Measurements from ENCODE around the gene TSNAXIP1. TPM values are rescaled to one million over a fixed set of nuclear protein-coding genes. Genes with fewer than 3 reads are reported as not detected.

TSNAXIP1 gene
- polyA plus RNA-seq, 3 donors: 0.23 TPM; not detected in 2

DNA sequence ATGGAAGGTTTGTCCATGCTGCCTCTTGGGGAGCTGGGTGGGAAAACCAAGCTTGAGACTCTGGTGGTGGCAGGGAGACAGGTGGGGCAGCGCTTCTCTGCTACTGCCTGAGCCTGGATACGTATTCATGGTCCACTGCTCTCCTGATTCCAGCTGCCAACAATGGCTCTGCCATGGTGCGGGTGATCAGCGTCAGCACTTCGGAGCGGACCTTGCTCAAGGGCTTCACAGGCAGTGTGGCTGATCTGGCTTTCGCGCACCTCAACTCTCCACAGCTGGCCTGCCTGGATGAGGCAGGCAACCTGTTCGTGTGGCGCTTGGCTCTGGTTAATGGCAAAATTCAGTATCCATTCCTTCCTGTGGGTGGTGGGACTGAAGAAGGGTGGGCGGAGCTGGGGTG, 70.4 kb downstream of the TSNAXIP1 start:
- peaks cover 39% of the 10 kb centered on the region for H3K79me2 ChIP-seq (ENCODE audit: insufficient read depth, low read length)
- Mint-ChIP-seq H3K4me3 (no peak overlapping the region), H3K9me3 (no peaks in the 10 kb centered on the region), H3K27me3 (ENCODE audit: low read depth in 3 of 3) (peaks cover 0 to 2% (median 0%) of the 10 kb centered on the region in 3 donors), H3K4me1 (peaks cover 29% of the 10 kb centered on the region), H3K27ac (peak overlapping the region in 3 of 7 donors; percentile 21 to 81 (median 34)), H3K36me3 (peaks cover 63 to 70% of the 10 kb centered on the region in 2 donors)
- peaks cover 65 to 70% of the 10 kb centered on the region in 2 donors for H3K36me3 ChIP-seq (replicated peaks in 1 of 2; ENCODE audit: control insufficient read depth in 1 of 2, insufficient read depth in 2 of 2, low read length in 2 of 2)
- no peaks in the 10 kb centered on the region for H3K27me3 ChIP-seq (ENCODE audit: control insufficient read depth in 2 of 2, insufficient read depth in 2 of 2, low read length in 2 of 2)
- no peak overlapping the region for H2AFZ ChIP-seq (ENCODE audit: insufficient read depth, low read depth, low read length, poor library complexity, severe bottlenecking)
- DNase-seq: no peak
- H3K4me3 ChIP-seq (replicated peaks in 1 of 3; ENCODE audit: low read depth in 2 of 3, low read length in 3 of 3): no peak overlapping the region
- peaks cover 22 to 26% of the 10 kb centered on the region in 2 donors for H3K4me1 ChIP-seq (ENCODE audit: control insufficient read depth in 1 of 2, insufficient read depth in 2 of 2, low read length in 2 of 2)
- no peaks in the 10 kb centered on the region for H3K9me3 ChIP-seq (replicated peaks in 1 of 2; ENCODE audit: control insufficient read depth in 1 of 2, insufficient read depth in 1 of 2, low read length in 2 of 2)
- no peak overlapping the region for H3K9ac ChIP-seq (ENCODE audit: insufficient read depth, low read length, poor library complexity, severe bottlenecking)
- no peak overlapping the region for H3K27ac ChIP-seq (ENCODE audit: low read depth in 1 of 2, low read length in 2 of 2)
- H3K4me2 ChIP-seq (replicated peaks; ENCODE audit: extremely low read depth, low read length, poor library complexity, severe bottlenecking): no peak overlapping the region
- TF ChIP-seq, protein P1, sequence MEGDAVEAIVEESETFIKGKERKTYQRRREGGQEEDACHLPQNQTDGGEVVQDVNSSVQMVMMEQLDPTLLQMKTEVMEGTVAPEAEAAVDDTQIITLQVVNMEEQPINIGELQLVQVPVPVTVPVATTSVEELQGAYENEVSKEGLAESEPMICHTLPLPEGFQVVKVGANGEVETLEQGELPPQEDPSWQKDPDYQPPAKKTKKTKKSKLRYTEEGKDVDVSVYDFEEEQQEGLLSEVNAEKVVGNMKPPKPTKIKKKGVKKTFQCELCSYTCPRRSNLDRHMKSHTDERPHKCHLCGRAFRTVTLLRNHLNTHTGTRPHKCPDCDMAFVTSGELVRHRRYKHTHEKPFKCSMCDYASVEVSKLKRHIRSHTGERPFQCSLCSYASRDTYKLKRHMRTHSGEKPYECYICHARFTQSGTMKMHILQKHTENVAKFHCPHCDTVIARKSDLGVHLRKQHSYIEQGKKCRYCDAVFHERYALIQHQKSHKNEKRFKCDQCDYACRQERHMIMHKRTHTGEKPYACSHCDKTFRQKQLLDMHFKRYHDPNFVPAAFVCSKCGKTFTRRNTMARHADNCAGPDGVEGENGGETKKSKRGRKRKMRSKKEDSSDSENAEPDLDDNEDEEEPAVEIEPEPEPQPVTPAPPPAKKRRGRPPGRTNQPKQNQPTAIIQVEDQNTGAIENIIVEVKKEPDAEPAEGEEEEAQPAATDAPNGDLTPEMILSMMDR (IDR thresholded peaks at IDR 0.05): no peak
- H4K20me1 ChIP-seq (ENCODE audit: insufficient read depth, low read length): peaks cover 39% of the 10 kb centered on the region
- 98% methylated on average over 6 of the region's 11 CpGs for WGBS (ENCODE audit: insufficient coverage)
- intact Hi-C loops (cut with micrococcal nuclease): loop anchor here in 1 of 2 donors (10.0 kb wide), 1 partner anchor 58 kb away; the partner anchor contains the start of genes CTRL and PSMB10

Small RNAs within 50 kb of the gene (small RNA-seq; reads per million reads assigned to genes)
- not detected for gene AC040162.2 (ENCODE audit: insufficient read length, low read depth)

Other genes with a start within 250 kb of the TSNAXIP1 start
- gene CTCF, start 244.4 kb upstream of the TSNAXIP1 start, polyA plus RNA-seq: 10 to 100 TPM in 2 of 3 donors, 1 to 10 TPM in 1; 8.4 to 29.9 (median 17.7) TPM
- gene CARMIL2, start 161.7 kb upstream of the TSNAXIP1 start, polyA plus RNA-seq: 1 to 10 TPM in 1 of 3 donors, under 1 TPM in 1, not detected in 1; 0.30 to 1.5 TPM
- gene ACD, start 146.6 kb upstream of the TSNAXIP1 start, polyA plus RNA-seq: 10 to 100 TPM; 11.8 to 26.0 (median 14.9) TPM
- gene PARD6A, start 145.9 kb upstream of the TSNAXIP1 start, polyA plus RNA-seq: 1 to 10 TPM; 2.7 to 6.9 (median 6.1) TPM
- 1 to 10 TPM in 2 of 3 donors, under 1 TPM in 1; 0.92 to 6.2 (median 3.2) TPM for gene ENKD1, start 140.1 kb upstream of the TSNAXIP1 start, polyA plus RNA-seq
- 10 to 100 TPM in 1 of 3 donors, 1 to 10 TPM in 2; 4.1 to 11.3 (median 4.6) TPM for gene C16orf86, start 140.1 kb upstream of the TSNAXIP1 start, polyA plus RNA-seq
- gene GFOD2, start 87.6 kb upstream of the TSNAXIP1 start, polyA plus RNA-seq: 1 to 10 TPM; 3.7 to 9.4 (median 3.8) TPM
- 10 to 100 TPM in 1 of 3 donors, 1 to 10 TPM in 2; 6.4 to 16.7 (median 6.6) TPM for gene RANBP10, start 329 bp upstream of the TSNAXIP1 start, polyA plus RNA-seq
- 10 to 100 TPM; 17.6 to 84.2 (median 52.5) TPM for gene THAP11, start 35.4 kb downstream of the TSNAXIP1 start, polyA plus RNA-seq
- 100 to 1,000 TPM in 1 of 3 donors, 10 to 100 TPM in 2; 64.2 to 104 (median 90.3) TPM for gene NUTF2, start 40.0 kb downstream of the TSNAXIP1 start, polyA plus RNA-seq
- gene CENPT, start 40.8 kb downstream of the TSNAXIP1 start, polyA plus RNA-seq: 100 to 1,000 TPM in 1 of 3 donors, 10 to 100 TPM in 1, 1 to 10 TPM in 1; 8.3 to 120 (median 12.4) TPM
- 10 to 100 TPM; 13.7 to 84.9 (median 18.2) TPM for gene EDC4, start 66.2 kb downstream of the TSNAXIP1 start, polyA plus RNA-seq
- 1 to 10 TPM in 1 of 3 donors, under 1 TPM in 1, not detected in 1; 0.50 to 3.6 TPM for gene NRN1L, start 78.0 kb downstream of the TSNAXIP1 start, polyA plus RNA-seq
- gene PSKH1, start 86.4 kb downstream of the TSNAXIP1 start, polyA plus RNA-seq: 10 to 100 TPM; 11.0 to 19.7 (median 16.8) TPM
- 10 to 100 TPM in 1 of 3 donors, 1 to 10 TPM in 1, under 1 TPM in 1; 0.69 to 17.4 (median 1.6) TPM for gene CTRL, start 125.0 kb downstream of the TSNAXIP1 start, polyA plus RNA-seq
- gene PSMB10, start 130.0 kb downstream of the TSNAXIP1 start, polyA plus RNA-seq: 100 to 1,000 TPM; 158 to 798 (median 609) TPM
- gene LCAT, start 137.2 kb downstream of the TSNAXIP1 start, polyA plus RNA-seq: 10 to 100 TPM in 1 of 3 donors, under 1 TPM in 1, not detected in 1; 0.17 to 16.2 TPM
- 10 to 100 TPM in 1 of 3 donors, 1 to 10 TPM in 2; 7.3 to 57.2 (median 7.7) TPM for gene SLC12A4, start 161.7 kb downstream of the TSNAXIP1 start, polyA plus RNA-seq
- gene DPEP3, start 173.6 kb downstream of the TSNAXIP1 start, polyA plus RNA-seq: 1 to 10 TPM in 1 of 3 donors, under 1 TPM in 2; 0.20 to 1.8 (median 0.25) TPM
- 100 to 1,000 TPM; 117 to 235 (median 124) TPM for gene DPEP2, start 192.6 kb downstream of the TSNAXIP1 start, polyA plus RNA-seq
- gene DPEP2NB, start 209.0 kb downstream of the TSNAXIP1 start, polyA plus RNA-seq: not detected
- gene DDX28, start 216.3 kb downstream of the TSNAXIP1 start, polyA plus RNA-seq: 10 to 100 TPM; 14.7 to 42.9 (median 27.7) TPM
- gene DUS2, start 216.4 kb downstream of the TSNAXIP1 start, polyA plus RNA-seq: 10 to 100 TPM; 18.4 to 40.7 (median 33.2) TPM

Data from CD14-positive monocyte (primary cell).